HepG2 (cell line): ENCODE results near the gene ABAT. TPM values are rescaled to one million over a fixed set of nuclear protein-coding genes. Genes with fewer than 3 reads are reported as not detected.

Source experiments
- AGO2 ChIP-seq: fragments of 200-400 bp; formaldehyde crosslinking; optimal IDR thresholded peaks from 2 replicates; pipeline ENCODE3; 2017; ENCODE audit warnings: mild to moderate bottlenecking, low read depth, low read length, moderate library complexity
- ARID5B ChIP-seq: IDR thresholded peaks from 2 replicates; pipeline ENCODE4 v1.4.0; 2020; ENCODE audit warnings: mild to moderate bottlenecking, missing genetic modification reagents
- E2F2 ChIP-seq: sonication (generic); formaldehyde crosslinking; IDR thresholded peaks from 2 replicates; pipeline ENCODE4 v1.4.0; 2020; ENCODE audit warnings: missing genetic modification reagents, borderline replicate concordance
- IRF2 ChIP-seq: IDR thresholded peaks from 2 replicates; pipeline ENCODE4 v1.6.1; 2018; ENCODE audit warnings: missing genetic modification reagents, missing compliant biosample characterization
- MIXL1 ChIP-seq: IDR thresholded peaks from 2 replicates; pipeline ENCODE4 v1.6.1; 2016
- MTERF4 ChIP-seq: sonication (generic); formaldehyde crosslinking; IDR thresholded peaks from 2 replicates; pipeline ENCODE4 v1.8.0; 2023; ENCODE audit warnings: mild to moderate bottlenecking, missing genetic modification reagents
- MXD3 ChIP-seq: IDR thresholded peaks from 2 replicates; pipeline ENCODE4 v1.6.1; 2016; ENCODE audit warnings: mild to moderate bottlenecking, missing biosample characterization, missing genetic modification reagents
- NFATC3 ChIP-seq: sonication (generic); formaldehyde crosslinking; IDR thresholded peaks from 2 replicates; pipeline ENCODE4 v1.5.1; 2020; ENCODE audit warnings: mild to moderate bottlenecking, missing genetic modification reagents
- NKX3-1 ChIP-seq: sonication (generic); formaldehyde crosslinking; IDR thresholded peaks from 2 replicates; pipeline ENCODE4 v1.5.0; 2020; ENCODE audit warnings: missing genetic modification reagents
- NR0B2 ChIP-seq: sonication (generic); formaldehyde crosslinking; IDR thresholded peaks from 2 replicates; pipeline ENCODE4 v1.4.0; 2020; ENCODE audit warnings: mild to moderate bottlenecking, missing genetic modification reagents
- POLR2A ChIP-seq, 2 experiments: IDR thresholded peaks; 2 replicates each; pipeline ENCODE4 v1.6.1; 2011; ENCODE audit warnings: low read depth in 2 of 2, low read length in 2 of 2, mild to moderate bottlenecking in 1 of 2, moderate library complexity in 1 of 2; ENCODE audit not compliant: insufficient read depth in 1 of 2
- RBM39 ChIP-seq: fragments of 200-400 bp; formaldehyde crosslinking; IDR thresholded peaks from one replicate; pipeline ENCODE4 v1.6.1; 2018; ENCODE audit warnings: antibody characterized with exemption, mild to moderate bottlenecking, low read depth, low read length; ENCODE audit not compliant: poor library complexity, severe bottlenecking
- SAP130 ChIP-seq: IDR thresholded peaks from 2 replicates; pipeline ENCODE4 v1.6.1; 2016; ENCODE audit warnings: low read depth
- ZFP37 ChIP-seq: sonication (generic); formaldehyde crosslinking; IDR thresholded peaks from 2 replicates; pipeline ENCODE4 v1.4.0; 2020; ENCODE audit warnings: missing genetic modification reagents, borderline replicate concordance
- ZKSCAN8 ChIP-seq: IDR thresholded peaks from 2 replicates; pipeline ENCODE4 v1.6.1; 2016; ENCODE audit warnings: borderline replicate concordance, missing genetic modification reagents, missing compliant biosample characterization
- ZNF484 ChIP-seq: sonication (generic); formaldehyde crosslinking; IDR thresholded peaks from 2 replicates; pipeline ENCODE4 v1.5.1; 2020; ENCODE audit warnings: mild to moderate bottlenecking, low read depth, missing genetic modification reagents, borderline replicate concordance
- ZNF549 ChIP-seq: sonication (generic); formaldehyde crosslinking; IDR thresholded peaks from 2 replicates; pipeline ENCODE4 v1.5.0; 2020; ENCODE audit warnings: missing genetic modification reagents
- ZNF572 ChIP-seq: sonication (generic); formaldehyde crosslinking; IDR thresholded peaks from 2 replicates; pipeline ENCODE4 v1.5.1; 2020; ENCODE audit warnings: mild to moderate bottlenecking, missing genetic modification reagents
- ZNF576 ChIP-seq: sonication (generic); formaldehyde crosslinking; IDR thresholded peaks from 2 replicates; pipeline ENCODE4 v1.4.0; 2020; ENCODE audit warnings: mild to moderate bottlenecking, missing genetic modification reagents
- ZNF605 ChIP-seq: sonication (generic); formaldehyde crosslinking; IDR thresholded peaks from 2 replicates; pipeline ENCODE4 v1.8.0; 2022; ENCODE audit warnings: mild to moderate bottlenecking, missing genetic modification reagents
- ZNF761 ChIP-seq: sonication (generic); formaldehyde crosslinking; conservative IDR thresholded peaks from 2 replicates; pipeline ENCODE4 v1.4.0; 2020; ENCODE audit warnings: mild to moderate bottlenecking, missing genetic modification reagents
- ZNF772 ChIP-seq: sonication (generic); formaldehyde crosslinking; IDR thresholded peaks from 2 replicates; pipeline ENCODE4 v1.5.0; 2020; ENCODE audit warnings: mild to moderate bottlenecking, missing genetic modification reagents
- polyA plus RNA-seq, 8 experiments: library from polyadenylated mRNA; depleted of rRNA in 3 of 8; stranded (reverse) in 7 of 8; unstranded in 1 of 8; fragments of >200 nt; fragmentation: Illumina TruSeq in 4 of 8; extraction: Trizol in 4 of 8; gene quantifications; 2 replicates each; pipeline versions ENCODE4 v1.2.1 to v1.2.3, GENCODE V29; 2011 to 2016; ENCODE audit warnings: low read depth in 4 of 8, missing spikeins in 1 of 8, mixed read lengths in 1 of 8; ENCODE audit not compliant: insufficient read depth in 1 of 8
- total RNA-seq, 5 experiments: library from RNA; depleted of rRNA; stranded (reverse); fragments of >200 nt; fragmentation: Illumina TruSeq; extraction: Trizol; gene quantifications; 2 replicates each; pipeline ENCODE4 v1.2.3, GENCODE V29; 2016; ENCODE audit warnings: low read depth in 1 of 5

The ABAT gene
- total and polyA plus RNA-seq, 2 of the 13 experiments (the other 11 are each of a cell fraction or from before 2014, with no cell fraction given): 47.6 to 97.3 TPM

- TF ChIP-seq ZNF549 (CRISPR knock-in tag) (no peak), MIXL1 (CRISPR knock-in tag) (no peak), ZNF761 (CRISPR knock-in tag) (0 out of 2 replicates have a peak, but pooled peaks have one; percentile 8), ZFP37 (CRISPR knock-in tag) (no peak), ZNF576 (0 out of 2 replicates have a peak, but pooled peaks have one; percentile 52), SAP130 (CRISPR knock-in tag) (no peak), ZNF484 (CRISPR knock-in tag) (no peak), NFATC3 (CRISPR knock-in tag) (no peak), IRF2 (no peak), NR0B2 (peak; percentile 70; the same call in 1 of the 2 replicates), ZNF572 (no peak), ARID5B (CRISPR knock-in tag) (no peak), MXD3 (peak; percentile 26; the same call in 1 of the 2 replicates), ZNF772 (CRISPR knock-in tag) (no peak; the same call in 1 of the 2 replicates), E2F2 (no peak), AGO2 (no peak), RBM39 (no peak), POLR2A (IDR thresholded peaks at IDR 0.05; ENCODE audit: insufficient read depth in 1 of 2, low read depth in 2 of 2, low read length in 2 of 2) (no peak), ZNF605 (CRISPR knock-in tag) (no peak), ZKSCAN8 (CRISPR knock-in tag) (no peak), MTERF4 (0 out of 2 replicates have a peak, but pooled peaks have one; percentile 26), NKX3-1 (CRISPR knock-in tag) (no peak)
These were observed 65.7 kb downstream of the ABAT start (continued) for GRCh38 chr16:8739989-8740704.
